ENCODE measurements around the gene L1TD1.
"Not testable (repeated sequence)": the region's sequence is repeated elsewhere in the genome, so short reads cannot be mapped to it uniquely, and the experiment has no call there.

- not testable (repeated sequence) for TF ChIP-seq POLR2A, CTCF (IDR thresholded peaks at IDR 0.05)
Measured at GRCh38 chr1:62185233-62185632, 9.4 kb upstream of the L1TD1 start.
